SH-SY5Y (cell line): ENCODE results near the gene GIT1.

Source experiments
- GATA2 ChIP-seq: IDR thresholded peaks from 2 replicates; pipeline ENCODE4 v1.6.1; 2011; ENCODE audit warnings: mild to moderate bottlenecking, low read depth, low read length
- GATA3 ChIP-seq: IDR thresholded peaks from 2 replicates; pipeline ENCODE4 v1.6.1; 2011; ENCODE audit warnings: low read depth, mild to moderate bottlenecking, low read length, moderate library complexity

- TF ChIP-seq GATA3 (no peak), GATA2 (no peak)
Measured at GRCh38 chr17:29566473-29567303, 22.8 kb downstream of the GIT1 start, which contains the start of gene ABHD15.
